Suprapubic skin (tissue), 4 donors: ENCODE results near the gene ADAMTS2.

Experiments used
- CTCF ChIP-seq, 2 donors: fragments of 200-600 bp in 1 of 2; fragments of 450-650 bp in 1 of 2; sonication (generic) in 1 of 2; IDR thresholded peaks; one replicate each; pipeline ENCODE4 v1.5.1; 2016 to 2019; ENCODE audit warnings: antibody characterized with exemption in 2 of 2, mild to moderate bottlenecking in 1 of 2, moderate library complexity in 1 of 2
- EP300 ChIP-seq: sonication (generic); formaldehyde crosslinking; IDR thresholded peaks from one replicate; pipeline ENCODE4 v1.6.1; 2017; ENCODE audit warnings: antibody characterized with exemption
- POLR2A ChIP-seq, 2 donors: fragments of 450-650 bp; IDR thresholded peaks; one replicate each; pipeline ENCODE4 v1.6.1; 2017; ENCODE audit warnings: antibody characterized with exemption in 2 of 2, mild to moderate bottlenecking in 2 of 2, moderate library complexity in 2 of 2
- POLR2AphosphoS5 ChIP-seq, 3 donors: sonication (generic); formaldehyde crosslinking; IDR thresholded peaks; one replicate each; pipeline ENCODE4 v1.6.1; 2017; ENCODE audit warnings: antibody characterized with exemption in 3 of 3

GRCh38 chr5:179361037-179361603 is 15.9 kb upstream of the ADAMTS2 start:
- TF ChIP-seq CTCF (IDR thresholded peaks at IDR 0.05), result no peak
- no peak for TF ChIP-seq EP300
- no peak for TF ChIP-seq POLR2A (IDR thresholded peaks at IDR 0.05)
- TF ChIP-seq POLR2AphosphoS5 (IDR thresholded peaks at IDR 0.05), result no peak
